Measurements from ENCODE around the gene ZNF516.

ZNF516 gene

GRCh38 chr18:76347341-76347740 lies 147.7 kb downstream of the ZNF516 start:
- TF ChIP-seq ISL1 (CRISPR knock-in tag; IDR thresholded peaks at IDR 0.05): no peak
- TF ChIP-seq PPARA (CRISPR knock-in tag; IDR thresholded peaks at IDR 0.05; ENCODE audit: borderline replicate concordance): no peak
- no peak for TF ChIP-seq BACH2 (CRISPR knock-in tag; IDR thresholded peaks at IDR 0.05; ENCODE audit: borderline replicate concordance)
- no peak for ATAC-seq

- TF ChIP-seq ARNTL (CRISPR knock-in tag; IDR thresholded peaks at IDR 0.05; ENCODE audit: borderline replicate concordance, low read depth): no peak
- TF ChIP-seq ZNF70 (CRISPR knock-in tag; IDR thresholded peaks at IDR 0.05): no peak
- no peak for TF ChIP-seq ZFP30 (CRISPR knock-in tag; IDR thresholded peaks at IDR 0.05)
- TF ChIP-seq SNAI2 (CRISPR knock-in tag; IDR thresholded peaks at IDR 0.05): no peak
- no peak for TF ChIP-seq BACH2 (CRISPR knock-in tag; IDR thresholded peaks at IDR 0.05; ENCODE audit: borderline replicate concordance)
- TF ChIP-seq ZFP3 (CRISPR knock-in tag; IDR thresholded peaks at IDR 0.05): no peak
- TF ChIP-seq ZNF565 (CRISPR knock-in tag; conservative IDR thresholded peaks at IDR 0.05; ENCODE audit: low read depth): no peak
- TF ChIP-seq TSHZ2 (CRISPR knock-in tag; IDR thresholded peaks at IDR 0.05): no peak
- no peak for TF ChIP-seq ISL1 (CRISPR knock-in tag; IDR thresholded peaks at IDR 0.05)
- TF ChIP-seq RARB (CRISPR knock-in tag; IDR thresholded peaks at IDR 0.05): no peak
- no peak for TF ChIP-seq ESRRG (CRISPR knock-in tag; IDR thresholded peaks at IDR 0.05)
- TF ChIP-seq CREB5 (CRISPR knock-in tag; IDR thresholded peaks at IDR 0.05; ENCODE audit: low read depth): no peak
- no peak for ATAC-seq
Observed at GRCh38 chr18:76346490-76347130, 148.4 kb downstream of the ZNF516 start.

- ATAC-seq: no peak
- no peak for TF ChIP-seq SNAI2 (CRISPR knock-in tag; IDR thresholded peaks at IDR 0.05)
- TF ChIP-seq TOX (CRISPR knock-in tag; IDR thresholded peaks at IDR 0.05; ENCODE audit: borderline replicate concordance): no peak
- no peak for TF ChIP-seq POU6F1 (CRISPR knock-in tag; IDR thresholded peaks at IDR 0.05; ENCODE audit: borderline replicate concordance, low read depth)
- TF ChIP-seq ISL1 (CRISPR knock-in tag; IDR thresholded peaks at IDR 0.05): no peak
- TF ChIP-seq ZNF565 (CRISPR knock-in tag; conservative IDR thresholded peaks at IDR 0.05; ENCODE audit: low read depth): no peak
Observed at GRCh38 chr18:76345901-76346300, 149.1 kb downstream of the ZNF516 start.

- no peak for ATAC-seq
- no peak for TF ChIP-seq ZNF70 (CRISPR knock-in tag; IDR thresholded peaks at IDR 0.05)
- TF ChIP-seq SNAI2 (CRISPR knock-in tag; IDR thresholded peaks at IDR 0.05): no peak
- no peak for TF ChIP-seq ZFP3 (CRISPR knock-in tag; IDR thresholded peaks at IDR 0.05)
- no peak for TF ChIP-seq TCF4 (CRISPR knock-in tag; IDR thresholded peaks at IDR 0.05; ENCODE audit: borderline replicate concordance)
- TF ChIP-seq PATZ1 (CRISPR knock-in tag; IDR thresholded peaks at IDR 0.05; ENCODE audit: borderline replicate concordance): no peak
- TF ChIP-seq TSHZ2 (CRISPR knock-in tag; IDR thresholded peaks at IDR 0.05): no peak
- no peak for TF ChIP-seq BACH2 (CRISPR knock-in tag; IDR thresholded peaks at IDR 0.05; ENCODE audit: borderline replicate concordance)
- TF ChIP-seq ESRRG (CRISPR knock-in tag; IDR thresholded peaks at IDR 0.05): no peak
- TF ChIP-seq ZFP30 (CRISPR knock-in tag; IDR thresholded peaks at IDR 0.05): no peak
- no peak for TF ChIP-seq CSRNP3 (CRISPR knock-in tag; IDR thresholded peaks at IDR 0.05)
Observed at GRCh38 chr18:76343938-76344569, 151.0 kb downstream of the ZNF516 start.
